ENCODE data around the gene NECTIN1.

NECTIN1 gene

GRCh38 chr11:119747868-119748660, 19.1 kb upstream of the NECTIN1 start:
- no CpG with 5 or more reads among the region's 15 CpGs for WGBS (ENCODE audit: extremely low coverage, insufficient coverage, insufficient read length)
- no peaks in the 10 kb centered on the region for H3K79me1 ChIP-seq (ENCODE audit: low read length)

DNA sequence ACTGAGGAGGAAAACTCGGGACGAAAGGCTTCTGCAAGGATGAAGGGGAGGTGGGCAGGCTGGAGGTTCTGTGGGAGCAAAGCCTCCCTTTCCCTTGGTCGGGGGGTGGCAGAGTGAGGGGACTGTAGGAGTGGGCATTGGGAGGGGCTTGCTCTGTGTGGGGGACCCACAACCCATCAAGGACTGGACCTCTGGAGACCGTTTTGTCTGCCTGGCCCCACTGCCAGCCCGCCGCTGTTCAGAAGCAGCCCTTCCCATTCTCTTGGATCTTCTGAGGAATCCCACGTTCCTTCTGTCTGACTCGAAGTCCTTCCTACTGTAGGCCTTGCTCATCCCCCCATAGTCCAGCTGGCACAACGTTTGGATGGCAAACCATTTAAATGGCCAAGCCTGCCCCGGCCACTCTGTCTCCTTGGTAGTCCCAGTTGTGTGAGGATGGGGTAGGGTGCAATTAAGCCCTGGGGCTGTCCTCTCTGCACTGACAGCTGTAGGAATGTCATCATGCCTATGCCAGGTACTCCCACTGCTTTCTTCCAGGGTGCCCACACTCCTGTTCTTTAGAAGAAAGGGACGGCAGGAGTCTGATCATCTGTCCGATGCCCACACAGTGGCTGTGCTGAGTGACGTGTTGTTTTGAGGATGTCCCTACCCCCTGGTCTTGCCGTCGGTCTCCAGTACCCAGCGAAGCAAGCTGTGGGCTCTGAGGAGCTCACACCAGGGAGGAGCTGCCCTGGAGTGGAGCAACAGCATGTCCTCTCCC, 17.0 kb upstream of the NECTIN1 start:
- H2BK120ac ChIP-seq (ENCODE audit: insufficient read depth, low read length, poor library complexity), result no peak overlapping the region
- peaks cover 2 to 10% of the 10 kb centered on the region in 2 experiments for H3K4me1 ChIP-seq (ENCODE audit: control insufficient read depth in 1 of 2, insufficient read depth in 2 of 2, low read length in 2 of 2)
- DNase-seq, result no peak
- no peaks in the 10 kb centered on the region for H3K79me2 ChIP-seq (ENCODE audit: control insufficient read depth, insufficient read depth, low read length, poor library complexity)
- H3K9me3 ChIP-seq (ENCODE audit: insufficient read depth, low read depth, low read length), result peaks cover 11% of the 10 kb centered on the region
- no peak overlapping the region for H3K4ac ChIP-seq (ENCODE audit: low read depth, low read length)
- no peak overlapping the region for H4K8ac ChIP-seq (ENCODE audit: low read depth, low read length)
- H2AK5ac ChIP-seq (ENCODE audit: low read length), result no peak overlapping the region
- no peak overlapping the region for H4K12ac ChIP-seq (ENCODE audit: low read depth, low read length)
- no peak overlapping the region for H3K27ac ChIP-seq (ENCODE audit: low read depth, low read length)
- no CpG with 5 or more reads among the region's 16 CpGs for WGBS (ENCODE audit: extremely low coverage, insufficient coverage, insufficient read length)
- no peak overlapping the region for H4K91ac ChIP-seq (ENCODE audit: low read depth, low read length)
- no peak overlapping the region for H3K4me2 ChIP-seq (ENCODE audit: low read length)
- no peak overlapping the region for H2AFZ ChIP-seq (ENCODE audit: insufficient read depth, low read length, poor library complexity)
- H3K4me3 ChIP-seq (ENCODE audit: low read depth, low read length), result no peak overlapping the region
- H3K79me1 ChIP-seq (ENCODE audit: low read length), result no peaks in the 10 kb centered on the region
- no peak overlapping the region for H3K23ac ChIP-seq (ENCODE audit: low read length)
- H3K27me3 ChIP-seq (ENCODE audit: insufficient read depth, low read length), result no peaks in the 10 kb centered on the region
- no peaks in the 10 kb centered on the region for H3K36me3 ChIP-seq (ENCODE audit: control insufficient read depth in 1 of 2, insufficient read depth in 2 of 2, low read length in 2 of 2)
- H3K18ac ChIP-seq (ENCODE audit: low read length), result no peak overlapping the region
- H2BK12ac ChIP-seq (ENCODE audit: low read length), result no peak overlapping the region
- H2BK5ac ChIP-seq (ENCODE audit: low read depth, low read length, poor library complexity), result no peak overlapping the region
- H3K9ac ChIP-seq (ENCODE audit: low read length), result no peak overlapping the region
- H3K14ac ChIP-seq (ENCODE audit: low read length), result no peak overlapping the region

More at GRCh38 chr11:119747868-119748660, 19.1 kb upstream of the NECTIN1 start:
- DNase-seq, result no peak
- Histone ChIP-seq H3K36me3 (ENCODE audit: control insufficient read depth in 1 of 2, insufficient read depth in 2 of 2, low read length in 2 of 2) (no peaks in the 10 kb centered on the region), H3K4me1 (ENCODE audit: control insufficient read depth in 1 of 2, insufficient read depth in 2 of 2, low read length in 2 of 2) (no peaks in the 10 kb centered on the region), H2AFZ (ENCODE audit: insufficient read depth, low read length, poor library complexity) (no peak overlapping the region), H3K23ac (ENCODE audit: low read length) (no peak overlapping the region), H2BK120ac (ENCODE audit: insufficient read depth, low read length, poor library complexity) (no peak overlapping the region), H3K9ac (ENCODE audit: low read length) (no peak overlapping the region), H3K14ac (ENCODE audit: low read length) (no peak overlapping the region), H3K4me3 (ENCODE audit: low read depth, low read length) (no peak overlapping the region), H2AK5ac (ENCODE audit: low read length) (no peak overlapping the region), H3K79me2 (ENCODE audit: control insufficient read depth, insufficient read depth, low read length, poor library complexity) (no peaks in the 10 kb centered on the region), H4K8ac (ENCODE audit: low read depth, low read length) (no peak overlapping the region), H4K91ac (ENCODE audit: low read depth, low read length) (no peak overlapping the region), H2BK5ac (ENCODE audit: low read depth, low read length, poor library complexity) (no peak overlapping the region), H4K12ac (ENCODE audit: low read depth, low read length) (no peak overlapping the region), H2BK12ac (ENCODE audit: low read length) (no peak overlapping the region), H3K18ac (ENCODE audit: low read length) (no peak overlapping the region), H3K4me2 (ENCODE audit: low read length) (no peak overlapping the region), H3K27ac (ENCODE audit: low read depth, low read length) (no peak overlapping the region), H3K27me3 (ENCODE audit: insufficient read depth, low read length) (no peaks in the 10 kb centered on the region), H3K9me3 (ENCODE audit: insufficient read depth, low read depth, low read length) (peaks cover 4% of the 10 kb centered on the region), H3K4ac (ENCODE audit: low read depth, low read length) (no peak overlapping the region)

DNA sequence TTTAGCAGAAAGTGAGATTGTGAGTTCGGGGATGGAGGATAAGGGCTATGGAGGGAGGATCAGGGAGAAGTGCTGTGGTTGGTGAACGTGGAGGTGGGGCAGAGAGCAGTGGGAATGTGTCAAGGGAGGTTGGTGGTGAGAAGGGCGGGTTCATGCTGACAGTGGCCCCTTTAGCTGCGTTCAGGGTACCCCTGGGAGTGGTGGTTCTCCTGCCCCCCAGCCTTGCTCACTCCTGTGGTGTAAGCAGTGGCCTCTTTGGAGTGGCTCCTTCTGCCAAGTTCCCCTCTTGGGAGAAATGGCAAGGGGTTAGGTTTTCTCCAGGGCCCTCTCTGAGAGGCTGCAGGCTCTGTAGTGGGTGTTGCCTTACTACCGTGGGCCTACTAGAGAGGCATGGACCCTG, 16.1 kb upstream of the NECTIN1 start:
- H3K27me3 ChIP-seq (ENCODE audit: insufficient read depth, low read length), result no peaks in the 10 kb centered on the region
- H3K4ac ChIP-seq (ENCODE audit: low read depth, low read length), result no peak overlapping the region
- no peak overlapping the region for H2BK12ac ChIP-seq (ENCODE audit: low read length)
- no peaks in the 10 kb centered on the region for H3K79me1 ChIP-seq (ENCODE audit: low read length)
- peaks cover 2 to 10% of the 10 kb centered on the region in 2 experiments for H3K4me1 ChIP-seq (ENCODE audit: control insufficient read depth in 1 of 2, insufficient read depth in 2 of 2, low read length in 2 of 2)
- no peak overlapping the region for H2BK120ac ChIP-seq (ENCODE audit: insufficient read depth, low read length, poor library complexity)
- DNase-seq, result no peak
- no peak overlapping the region for H3K4me3 ChIP-seq (ENCODE audit: low read depth, low read length)
- peaks cover 10% of the 10 kb centered on the region for H3K9me3 ChIP-seq (ENCODE audit: insufficient read depth, low read depth, low read length)
- no peak overlapping the region for H3K18ac ChIP-seq (ENCODE audit: low read length)
- 100% methylated on average over 1 of the region's 5 CpGs for WGBS (ENCODE audit: extremely low coverage, insufficient coverage, insufficient read length)
- H2AFZ ChIP-seq (ENCODE audit: insufficient read depth, low read length, poor library complexity), result no peak overlapping the region
- H3K9ac ChIP-seq (ENCODE audit: low read length), result no peak overlapping the region
- no peak overlapping the region for H3K4me2 ChIP-seq (ENCODE audit: low read length)
- no peaks in the 10 kb centered on the region for H3K36me3 ChIP-seq (ENCODE audit: control insufficient read depth in 1 of 2, insufficient read depth in 2 of 2, low read length in 2 of 2)
- H3K23ac ChIP-seq (ENCODE audit: low read length), result no peak overlapping the region
- H3K14ac ChIP-seq (ENCODE audit: low read length), result no peak overlapping the region
- no peaks in the 10 kb centered on the region for H3K79me2 ChIP-seq (ENCODE audit: control insufficient read depth, insufficient read depth, low read length, poor library complexity)
- no peak overlapping the region for H2BK5ac ChIP-seq (ENCODE audit: low read depth, low read length, poor library complexity)
- no peak overlapping the region for H4K8ac ChIP-seq (ENCODE audit: low read depth, low read length)
- no peak overlapping the region for H2AK5ac ChIP-seq (ENCODE audit: low read length)
- H4K12ac ChIP-seq (ENCODE audit: low read depth, low read length), result no peak overlapping the region
- no peak overlapping the region for H4K91ac ChIP-seq (ENCODE audit: low read depth, low read length)
- no peak overlapping the region for H3K27ac ChIP-seq (ENCODE audit: low read depth, low read length)

DNA sequence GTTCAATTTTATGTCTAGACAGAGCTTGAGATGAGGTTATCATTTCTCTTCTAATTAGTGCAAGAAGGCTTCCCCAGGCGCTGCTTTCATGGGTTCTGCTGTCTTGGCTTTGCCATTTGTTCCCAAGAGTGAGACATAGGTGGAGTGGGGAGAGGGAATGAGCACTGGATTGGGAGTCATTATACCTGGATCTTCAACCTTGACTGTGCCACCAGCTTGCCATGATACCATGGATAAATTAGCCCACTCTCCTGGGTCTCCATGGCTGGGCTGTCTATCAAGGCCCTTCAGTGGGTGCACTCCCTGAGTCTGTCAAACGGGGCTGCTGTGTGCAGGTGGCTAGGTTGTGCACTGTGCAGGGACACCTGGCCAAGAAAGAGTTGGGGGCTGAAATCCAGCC, 15.6 kb upstream of the NECTIN1 start:
- Histone ChIP-seq H3K27ac (ENCODE audit: low read depth, low read length) (no peak overlapping the region), H3K4me1 (ENCODE audit: control insufficient read depth in 1 of 2, insufficient read depth in 2 of 2, low read length in 2 of 2) (peaks cover 2 to 10% of the 10 kb centered on the region in 2 experiments), H2AFZ (ENCODE audit: insufficient read depth, low read length, poor library complexity) (no peak overlapping the region), H2BK5ac (ENCODE audit: low read depth, low read length, poor library complexity) (no peak overlapping the region), H4K12ac (ENCODE audit: low read depth, low read length) (no peak overlapping the region), H3K4ac (ENCODE audit: low read depth, low read length) (no peak overlapping the region), H3K79me2 (ENCODE audit: control insufficient read depth, insufficient read depth, low read length, poor library complexity) (no peaks in the 10 kb centered on the region), H3K14ac (ENCODE audit: low read length) (no peak overlapping the region), H4K8ac (ENCODE audit: low read depth, low read length) (no peak overlapping the region), H3K23ac (ENCODE audit: low read length) (no peak overlapping the region), H2BK12ac (ENCODE audit: low read length) (no peak overlapping the region), H3K4me2 (ENCODE audit: low read length) (no peak overlapping the region), H3K79me1 (ENCODE audit: low read length) (no peaks in the 10 kb centered on the region), H3K18ac (ENCODE audit: low read length) (no peak overlapping the region), H3K9ac (ENCODE audit: low read length) (no peak overlapping the region), H3K9me3 (ENCODE audit: insufficient read depth, low read depth, low read length) (peaks cover 10% of the 10 kb centered on the region), H3K4me3 (ENCODE audit: low read depth, low read length) (no peak overlapping the region), H3K27me3 (ENCODE audit: insufficient read depth, low read length) (no peaks in the 10 kb centered on the region), H2BK120ac (ENCODE audit: insufficient read depth, low read length, poor library complexity) (no peak overlapping the region), H2AK5ac (ENCODE audit: low read length) (no peak overlapping the region), H4K91ac (ENCODE audit: low read depth, low read length) (no peak overlapping the region), H3K36me3 (ENCODE audit: control insufficient read depth in 1 of 2, insufficient read depth in 2 of 2, low read length in 2 of 2) (no peaks in the 10 kb centered on the region)
- no CpG with 5 or more reads among the region's 2 CpGs for WGBS (ENCODE audit: extremely low coverage, insufficient coverage, insufficient read length)
- no peak for DNase-seq

All from trophoblast cell (in vitro differentiated cells and primary cell).